ENCODE results near the gene POLN. TPM values are rescaled to one million over a fixed set of nuclear protein-coding genes. Genes with fewer than 3 reads are reported as not detected.

The POLN gene
- total and polyA plus RNA-seq, 2 experiments from 2014 or later, result 1.7 to 2.0 TPM

GRCh38 chr4:2174061-2174460 is 67.9 kb downstream of the POLN start:
- no peaks in the 10 kb centered on the region for H3K27me3 ChIP-seq
- H3K4me2 ChIP-seq, result no peak overlapping the region
- H4K20me1 ChIP-seq (ENCODE audit: insufficient read depth, poor library complexity, severe bottlenecking), result no peaks in the 10 kb centered on the region
- H3K9me3 ChIP-seq (ENCODE audit: low read depth), result no peaks in the 10 kb centered on the region
- H3K79me2 ChIP-seq, result no peaks in the 10 kb centered on the region
- no peak overlapping the region for H3K4me3 ChIP-seq
- no peak for DNase-seq (ENCODE audit: low spot score)
- H3K9me2 ChIP-seq (replicated peaks; ENCODE audit: insufficient read depth), result no peaks in the 10 kb centered on the region
- 93% methylated on average over 6 of the region's 6 CpGs for WGBS (ENCODE audit: low lambda C conversion rate, missing lambda C conversion rate)
- no peak overlapping the region for H2AFZ ChIP-seq
- H3K4me1 ChIP-seq (ENCODE audit: insufficient read depth), result peaks cover 3% of the 10 kb centered on the region
- TF ChIP-seq EZH2phosphoT487 (IDR thresholded peaks at IDR 0.05; ENCODE audit: low read depth, severe bottlenecking, unreplicated experiment) (no peak), CTCF (IDR thresholded peaks at IDR 0.05; ENCODE audit: poor library complexity) (no peak), EZH2 (IDR thresholded peaks at IDR 0.05; ENCODE audit: borderline replicate concordance) (no peak)
- H3K36me3 ChIP-seq (replicated peaks; ENCODE audit: insufficient read depth, low read depth), result no peaks in the 10 kb centered on the region
- H3K27ac ChIP-seq, result no peak overlapping the region

DNA sequence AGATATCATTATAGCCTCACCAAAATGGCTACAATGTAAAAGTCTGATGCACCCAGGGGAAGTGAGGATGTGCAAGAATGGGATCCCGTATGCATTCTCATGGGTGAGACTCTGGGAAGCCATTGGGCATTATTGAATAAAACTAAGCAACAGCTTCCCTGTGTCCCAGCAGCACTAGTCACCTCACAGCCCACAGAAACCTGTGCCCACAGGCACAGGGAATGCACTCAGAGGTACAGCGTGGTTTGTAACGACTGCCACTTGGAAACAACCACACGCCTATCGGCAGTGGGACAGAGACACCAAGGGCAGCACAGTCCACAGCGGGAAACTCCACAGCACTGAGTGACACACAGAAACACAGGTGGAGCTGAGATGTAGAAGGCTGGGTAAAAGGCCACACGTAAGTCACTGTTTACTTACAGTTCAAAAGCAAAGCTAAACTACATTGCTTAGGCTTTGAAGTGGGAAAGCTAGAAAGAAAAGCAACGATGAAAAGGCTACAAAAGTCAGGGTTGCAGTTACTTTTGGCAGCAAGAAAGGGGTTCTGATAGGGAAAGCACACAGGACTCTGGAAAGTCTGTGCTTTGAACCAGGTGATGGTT is 69.2 kb downstream of the POLN start:
- DNase-seq (ENCODE audit: low spot score), result no peak
- WGBS (ENCODE audit: low lambda C conversion rate, missing lambda C conversion rate), result 81% methylated on average over 8 of the region's 8 CpGs
- Histone ChIP-seq H3K27ac (no peak overlapping the region), H3K4me3 (no peak overlapping the region), H3K79me2 (no peaks in the 10 kb centered on the region), H2AFZ (no peak overlapping the region), H3K36me3 (replicated peaks; ENCODE audit: insufficient read depth, low read depth) (no peaks in the 10 kb centered on the region), H3K9me2 (replicated peaks; ENCODE audit: insufficient read depth) (no peaks in the 10 kb centered on the region), H3K4me1 (ENCODE audit: insufficient read depth) (peaks cover 5% of the 10 kb centered on the region), H3K4me2 (no peak overlapping the region), H3K27me3 (no peaks in the 10 kb centered on the region), H4K20me1 (ENCODE audit: insufficient read depth, poor library complexity, severe bottlenecking) (no peaks in the 10 kb centered on the region), H3K9me3 (ENCODE audit: low read depth) (no peaks in the 10 kb centered on the region)
- TF ChIP-seq CTCF (IDR thresholded peaks at IDR 0.05; ENCODE audit: poor library complexity) (no peak), EZH2 (IDR thresholded peaks at IDR 0.05; ENCODE audit: borderline replicate concordance) (no peak), EZH2phosphoT487 (IDR thresholded peaks at IDR 0.05; ENCODE audit: low read depth, severe bottlenecking, unreplicated experiment) (no peak)

- TF ChIP-seq EZH2 (IDR thresholded peaks at IDR 0.05; ENCODE audit: borderline replicate concordance) (no peak), CTCF (IDR thresholded peaks at IDR 0.05; ENCODE audit: poor library complexity) (no peak), EZH2phosphoT487 (IDR thresholded peaks at IDR 0.05; ENCODE audit: low read depth, severe bottlenecking, unreplicated experiment) (no peak)
- 91% methylated on average over 4 of the region's 4 CpGs for WGBS (ENCODE audit: low lambda C conversion rate, missing lambda C conversion rate)
- Histone ChIP-seq H3K4me3 (no peak overlapping the region), H3K9me3 (ENCODE audit: low read depth) (no peaks in the 10 kb centered on the region), H3K27me3 (no peaks in the 10 kb centered on the region), H3K27ac (no peak overlapping the region), H3K79me2 (no peaks in the 10 kb centered on the region), H3K4me1 (ENCODE audit: insufficient read depth) (peaks cover 5% of the 10 kb centered on the region), H3K9me2 (replicated peaks; ENCODE audit: insufficient read depth) (no peaks in the 10 kb centered on the region), H3K36me3 (replicated peaks; ENCODE audit: insufficient read depth, low read depth) (no peaks in the 10 kb centered on the region), H4K20me1 (ENCODE audit: insufficient read depth, poor library complexity, severe bottlenecking) (no peaks in the 10 kb centered on the region), H2AFZ (no peak overlapping the region), H3K4me2 (no peak overlapping the region)
- no peak for DNase-seq (ENCODE audit: low spot score)
Observed at GRCh38 chr4:2172161-2172560, 69.8 kb downstream of the POLN start.
